Activated CD8-positive, alpha-beta memory T cell treated with anti-CD3 and anti-CD28 coated beads for 36 hours (primary cell): ENCODE measurements around the gene DEXI. TPM values are rescaled to one million over a fixed set of nuclear protein-coding genes. Genes with fewer than 3 reads are reported as not detected.

Experiments
- CTCF ChIA-PET: fragments of 350-600 bp; sonication (Branson Sonifier 250); formaldehyde crosslinking; loops from one replicate; lab custom pipeline; 2021; ENCODE audit warnings: antibody characterized with exemption; lab: Charles Lee
- POLR2A ChIA-PET: fragments of 350-600 bp; sonication (Branson Sonifier 250); formaldehyde crosslinking; loops from one replicate; lab custom pipeline; 2021; ENCODE audit warnings: antibody characterized with exemption; lab: Charles Lee
- total RNA-seq, 2 experiments: library from RNA; stranded (reverse); gene quantifications; one replicate each; pipeline ENCODE4 v1.2.3, GENCODE V29; 2021

DEXI gene
- total RNA-seq, 2 experiments from 2014 or later: 32.4 to 35.5 TPM

GRCh38 chr16:10972108-10972818 lies 30.0 kb upstream of the DEXI start:
- ChIA-PET CTCF (interaction anchor here (1.0 to 2.6 kb wide), 5 partner anchors 8 to 400 kb away, joined by 3 to 11 read pairs (median 3); no protein-coding TSS in a partner anchor), POLR2A (no interaction called here)

- POLR2A ChIA-PET: no interaction called here
These were observed 29.3 kb upstream of the DEXI start for GRCh38 chr16:10971560-10971961.

GRCh38 chr16:10970065-10970464 lies 27.8 kb upstream of the DEXI start:
- POLR2A ChIA-PET: no interaction called here

More at GRCh38 chr16:10971560-10971961, 29.3 kb upstream of the DEXI start:
- CTCF ChIA-PET: interaction anchor here (0.6 to 2.6 kb wide), 14 partner anchors 9 to 675 kb away, joined by 3 to 11 read pairs (median 4); partner anchors contain the start of genes CLEC16A and SOCS1

GRCh38 chr16:10969615-10970014 lies 27.3 kb upstream of the DEXI start:
- POLR2A ChIA-PET: interaction anchor here (0.6 kb wide), 1 partner anchor 285 kb away, joined by 3 read pairs; no protein-coding TSS in a partner anchor
- CTCF ChIA-PET: interaction anchor here (0.7 to 7.2 kb wide), 6 partner anchors 13 to 401 kb away, joined by 3 to 85 read pairs (median 5); partner anchors contain the start of gene SOCS1

More at GRCh38 chr16:10970065-10970464, 27.8 kb upstream of the DEXI start:
- CTCF ChIA-PET: interaction anchor here (0.7 to 2.6 kb wide), 5 partner anchors 13 to 386 kb away, joined by 3 to 11 read pairs (median 5); no protein-coding TSS in a partner anchor

GRCh38 chr16:10968498-10968897 lies 26.2 kb upstream of the DEXI start:
- ChIA-PET CTCF (interaction anchor here (0.5 to 7.2 kb wide), 5 partner anchors 14 to 742 kb away, joined by 3 to 85 read pairs (median 5); partner anchors contain the start of gene SOCS1), POLR2A (no interaction called here)

GRCh38 chr16:10967986-10968385 lies 25.7 kb upstream of the DEXI start:
- ChIA-PET POLR2A (no interaction called here), CTCF (interaction anchor here (0.5 to 7.2 kb wide), 4 partner anchors 14 to 742 kb away, joined by 3 to 85 read pairs (median 5); partner anchors contain the start of gene SOCS1)

GRCh38 chr16:10966559-10966958 lies 24.3 kb upstream of the DEXI start:
- POLR2A ChIA-PET: interaction anchor here (0.6 to 4.0 kb wide), 5 partner anchors 194 to 289 kb away, joined by 3 to 34 read pairs (median 5); partner anchors contain the start of gene SOCS1

GRCh38 chr16:10966129-10966528 lies 23.9 kb upstream of the DEXI start:
- POLR2A ChIA-PET: interaction anchor here (1.4 to 4.0 kb wide), 6 partner anchors 86 to 293 kb away, joined by 3 to 34 read pairs (median 6); partner anchors contain the start of gene SOCS1
- CTCF ChIA-PET: interaction anchor here (0.6 to 7.2 kb wide), 7 partner anchors 12 to 677 kb away, joined by 3 to 85 read pairs (median 7); partner anchors contain the start of gene SOCS1

More at GRCh38 chr16:10966559-10966958, 24.3 kb upstream of the DEXI start:
- CTCF ChIA-PET: interaction anchor here (0.6 to 7.2 kb wide), 4 partner anchors 13 to 676 kb away, joined by 3 to 85 read pairs (median 8); partner anchors contain the start of gene SOCS1

GRCh38 chr16:10965440-10966061 lies 23.3 kb upstream of the DEXI start:
- POLR2A ChIA-PET: interaction anchor here (0.6 to 4.0 kb wide), 10 partner anchors 87 to 393 kb away, joined by 4 to 34 read pairs (median 6); partner anchors contain the start of gene SOCS1
- CTCF ChIA-PET: interaction anchor here (1.1 to 7.2 kb wide), 17 partner anchors 12 to 441 kb away, joined by 3 to 85 read pairs (median 6); partner anchors contain the start of gene SOCS1

- CTCF ChIA-PET: interaction anchor here (0.7 to 7.2 kb wide), 31 partner anchors 9 to 442 kb away, joined by 3 to 85 read pairs (median 5); partner anchors contain the start of genes CLEC16A and SOCS1
- POLR2A ChIA-PET: interaction anchor here (0.6 to 4.0 kb wide), 14 partner anchors 88 to 833 kb away, joined by 3 to 34 read pairs (median 5); partner anchors contain the start of gene SOCS1
These were observed 22.6 kb upstream of the DEXI start for GRCh38 chr16:10964891-10965326.

GRCh38 chr16:10964039-10964890 lies 22.0 kb upstream of the DEXI start:
- ChIA-PET POLR2A (interaction anchor here (0.5 to 4.0 kb wide), 10 partner anchors 88 to 833 kb away, joined by 3 to 34 read pairs (median 5); partner anchors contain the start of gene SOCS1), CTCF (interaction anchor here (0.6 to 7.2 kb wide), 49 partner anchors 9 to 819 kb away, joined by 3 to 85 read pairs (median 4); partner anchors contain the start of genes CLEC16A and SOCS1)

- POLR2A ChIA-PET: no interaction called here
- CTCF ChIA-PET: interaction anchor here (4.2 kb wide), 1 partner anchor 434 kb away, joined by 18 read pairs; no protein-coding TSS in a partner anchor
These were observed 19.0 kb upstream of the DEXI start for GRCh38 chr16:10961231-10961630.

GRCh38 chr16:10959161-10959560 lies 16.9 kb upstream of the DEXI start:
- POLR2A ChIA-PET: no interaction called here
- CTCF ChIA-PET: no interaction called here

GRCh38 chr16:10957771-10958482 lies 15.7 kb upstream of the DEXI start:
- CTCF ChIA-PET: interaction anchor here (0.6 to 1.0 kb wide), 4 partner anchors 94 to 298 kb away, joined by 3 to 5 read pairs (median 3); partner anchors contain the start of gene SOCS1
- POLR2A ChIA-PET: interaction anchor here (1.0 kb wide), 1 partner anchor 94 kb away, joined by 3 read pairs; no protein-coding TSS in a partner anchor

- POLR2A ChIA-PET: no interaction called here
- CTCF ChIA-PET: interaction anchor here (0.8 to 2.5 kb wide), 12 partner anchors 9 to 452 kb away, joined by 3 to 22 read pairs (median 4); partner anchors contain the start of genes CLEC16A and SOCS1
These were observed 12.6 kb upstream of the DEXI start for GRCh38 chr16:10954903-10955302.

GRCh38 chr16:10951026-10951425 lies 8.8 kb upstream of the DEXI start:
- ChIA-PET POLR2A (no interaction called here), CTCF (interaction anchor here (2.1 kb wide), 1 partner anchor 12 kb away, joined by 5 read pairs; no protein-coding TSS in a partner anchor)
